Right lobe of liver (tissue), 4 donors: Measurements from ENCODE around the gene RIMBP2.

Experiments used
- CTCF ChIP-seq, 4 donors: fragments of 200-600 bp in 3 of 4; fragments of 450-650 bp in 1 of 4; IDR thresholded peaks; one replicate each; pipeline versions ENCODE4 v1.5.1 to v1.8.0; 2016 to 2022; ENCODE audit warnings: antibody characterized with exemption in 4 of 4, mild to moderate bottlenecking in 2 of 4
- POLR2A ChIP-seq: fragments of 450-650 bp; IDR thresholded peaks from one replicate; pipeline ENCODE4 v1.6.1; 2017; ENCODE audit warnings: antibody characterized with exemption, mild to moderate bottlenecking
- donor health status: DM: no; HTN: no; CAD: no.
- donor health status: DM: no; HTN: no; CAD: no.
- donor health status: DM: no; HTN: yes; CAD: no.

- no peak for TF ChIP-seq CTCF (IDR thresholded peaks at IDR 0.05)
- no peak for TF ChIP-seq POLR2A
Observed at GRCh38 chr12:130592641-130593040, 123.5 kb downstream of the RIMBP2 start.
